ENCODE results near the gene KRTAP10-2.
"Not testable (repeated sequence)": the region's sequence is repeated elsewhere in the genome, so short reads cannot be mapped to it uniquely, and the experiment has no call there.

KRTAP10-2 gene

DNA sequence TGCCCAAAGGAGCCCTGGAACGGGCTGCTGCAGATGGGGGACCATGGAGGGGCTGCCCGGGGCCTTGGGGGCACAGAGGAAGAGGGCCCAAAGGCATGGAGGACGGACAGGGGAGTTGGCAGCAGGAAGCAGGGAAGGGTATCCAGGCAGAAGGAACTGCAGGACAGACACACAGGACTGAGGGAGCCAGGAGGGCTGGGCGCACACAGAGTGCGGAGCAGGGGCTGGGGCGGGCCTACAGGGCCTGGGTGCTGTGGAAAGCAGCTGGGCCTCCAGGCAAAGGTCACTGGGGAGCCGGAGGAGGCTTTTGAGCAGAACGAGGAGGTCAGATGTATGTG lies 39.4 kb downstream of the KRTAP10-2 start:
- DNase-seq = no peak

DNA sequence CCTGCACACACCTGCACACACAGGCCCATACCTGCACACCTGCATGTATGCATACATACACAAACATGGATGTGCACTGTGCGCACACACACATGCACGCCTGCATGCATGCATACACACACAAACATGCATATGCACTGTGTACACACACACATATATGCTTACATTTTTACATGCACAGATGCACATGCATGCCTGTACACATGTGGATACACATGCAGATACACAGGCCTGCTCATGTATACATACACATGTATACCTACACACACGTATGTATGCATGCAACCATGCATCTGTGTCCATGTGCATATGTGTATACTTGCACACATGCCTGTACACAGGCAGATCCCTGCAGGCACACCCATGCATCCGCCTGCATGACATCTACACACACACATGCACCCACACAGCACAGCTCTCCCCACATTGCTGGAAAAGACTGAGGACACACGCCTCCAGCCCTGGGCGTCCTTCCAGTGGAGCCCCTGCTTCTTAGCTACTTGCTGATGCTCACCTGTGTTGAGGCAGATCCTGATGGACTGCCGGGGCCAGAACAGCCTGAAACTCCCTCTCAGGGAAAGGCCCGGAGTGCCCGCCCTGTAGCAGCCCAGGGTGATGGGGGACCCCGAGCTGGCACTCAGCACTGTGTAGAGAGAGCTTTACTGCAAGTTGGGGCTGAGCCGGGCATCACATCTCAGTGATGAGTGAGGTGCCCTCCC lies 39.9 kb downstream of the KRTAP10-2 start:
- DNase-seq = no peak

DNA sequence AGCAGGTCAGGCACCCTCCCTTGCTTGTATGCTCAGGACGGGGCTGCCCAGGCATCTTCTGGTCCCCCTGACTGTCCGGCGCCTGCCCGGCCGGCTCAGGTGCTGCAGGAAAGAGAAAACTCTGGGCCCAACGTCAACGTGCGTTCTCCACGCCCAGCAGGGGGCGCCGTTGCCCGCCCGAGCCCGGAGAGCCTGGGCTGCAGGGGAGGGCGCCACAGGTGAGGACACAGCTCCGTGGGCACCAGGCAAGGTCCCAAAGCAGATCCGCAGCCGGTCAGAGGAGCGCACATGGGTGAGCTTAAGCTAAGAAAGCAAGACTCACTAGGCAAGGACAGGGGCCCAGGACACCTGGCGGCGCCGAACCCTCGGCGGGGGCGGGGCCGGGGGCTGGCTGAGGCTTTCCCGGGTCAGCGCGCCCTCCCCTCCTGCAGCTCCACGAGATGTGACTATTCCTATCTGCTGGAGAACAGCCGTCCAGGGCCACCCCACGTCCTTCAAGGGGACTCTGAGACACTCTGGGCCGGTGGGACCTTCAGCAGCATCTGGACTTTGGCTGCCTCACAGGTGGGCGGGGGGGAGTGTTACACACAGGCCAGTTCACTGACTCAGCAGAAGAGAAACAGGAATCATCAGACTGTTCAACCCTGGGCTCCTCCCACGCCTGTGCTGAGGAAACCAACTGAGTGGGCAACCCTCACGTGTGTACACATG lies 40.6 kb downstream of the KRTAP10-2 start:
- no peak for DNase-seq

DNA sequence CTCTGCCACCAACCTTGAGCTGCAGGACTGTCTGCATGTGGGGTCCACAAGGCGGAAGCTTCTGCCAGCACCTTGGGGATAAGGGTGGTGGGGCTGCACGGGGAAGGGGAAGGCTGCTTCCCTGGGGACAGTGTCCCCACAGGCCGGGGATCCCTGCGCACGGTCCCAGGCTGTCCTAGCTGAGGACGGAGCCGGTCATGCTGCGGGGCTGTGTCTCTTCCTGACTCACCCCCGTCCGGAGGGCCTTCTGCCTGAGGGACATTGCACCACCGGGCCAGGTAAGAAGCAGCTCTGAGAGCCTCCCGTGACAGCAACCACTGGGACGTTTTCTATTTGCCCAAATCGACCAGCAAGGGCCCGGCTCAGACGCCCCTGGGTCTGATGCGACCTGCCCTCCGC lies 41.2 kb downstream of the KRTAP10-2 start:
- DNase-seq = no peak

DNA sequence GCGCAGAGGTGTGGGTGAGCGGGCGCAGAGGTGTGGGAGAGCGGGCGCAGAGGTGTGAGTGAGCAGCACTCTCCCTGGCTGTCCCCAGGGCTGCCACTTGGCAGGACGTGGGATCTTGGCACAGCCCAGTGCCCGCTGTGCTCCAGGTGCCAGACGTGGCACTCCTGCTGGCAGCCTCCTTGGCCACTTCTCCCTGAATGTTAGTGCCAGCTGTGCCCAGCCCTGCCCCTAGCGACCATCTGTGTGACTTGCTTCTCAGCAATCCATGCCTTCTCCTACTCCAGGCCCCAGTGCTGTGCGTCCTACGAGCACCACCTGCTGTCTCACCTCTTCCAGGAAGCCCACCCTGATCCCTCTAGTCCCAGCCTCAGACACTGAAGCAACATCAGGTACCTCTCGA lies 41.8 kb downstream of the KRTAP10-2 start:
- DNase-seq = no peak

DNA sequence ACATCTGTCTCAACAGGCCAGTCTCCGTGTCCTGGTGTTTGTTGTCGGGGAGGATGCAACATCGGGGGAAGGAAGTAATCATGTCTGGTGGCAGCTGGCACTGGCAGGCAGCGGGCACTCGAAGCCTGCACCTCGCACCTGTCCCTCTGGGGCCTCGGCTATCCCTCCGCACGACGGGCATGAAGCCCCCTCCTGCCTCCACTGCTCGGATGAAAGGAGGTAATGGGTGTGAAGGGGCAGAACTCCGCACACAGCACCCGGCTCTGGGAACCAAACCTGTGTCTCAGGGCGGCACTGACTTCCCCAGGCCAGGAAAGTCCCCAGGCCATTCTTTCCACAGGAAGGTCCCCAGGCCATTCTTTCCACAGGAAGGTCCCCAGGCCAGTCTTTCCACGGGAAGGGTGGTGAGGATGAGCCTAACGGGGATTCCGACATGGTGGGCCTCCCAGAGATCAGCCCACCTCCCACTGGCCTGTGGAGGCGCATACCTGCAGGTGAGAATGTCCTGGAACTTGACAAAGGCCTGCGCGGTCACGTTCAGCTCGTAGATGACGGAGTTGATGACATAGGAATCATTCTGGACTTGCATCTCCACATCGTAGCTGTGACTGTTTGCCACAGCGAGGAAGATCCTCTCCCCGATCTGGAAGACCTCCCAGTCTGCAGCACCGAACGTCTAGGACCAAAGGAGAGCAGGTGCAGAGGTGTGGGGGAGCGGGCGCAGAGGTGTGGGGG lies 42.4 kb downstream of the KRTAP10-2 start:
- no peak for DNase-seq

DNA sequence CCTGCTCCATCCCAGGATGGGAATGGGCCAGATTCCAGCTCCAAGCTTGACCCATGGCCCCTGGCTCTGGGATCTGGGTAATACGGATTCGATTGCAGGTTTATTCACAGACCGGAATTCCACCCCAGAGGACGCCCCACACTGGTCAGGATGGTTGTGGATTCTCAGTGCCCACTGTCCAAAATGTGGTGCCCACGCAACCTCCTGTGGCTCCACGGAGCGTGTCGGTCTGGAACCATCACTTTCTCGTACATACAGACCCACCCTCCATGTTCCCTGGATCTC lies 42.9 kb downstream of the KRTAP10-2 start:
- no peak for DNase-seq

DNA sequence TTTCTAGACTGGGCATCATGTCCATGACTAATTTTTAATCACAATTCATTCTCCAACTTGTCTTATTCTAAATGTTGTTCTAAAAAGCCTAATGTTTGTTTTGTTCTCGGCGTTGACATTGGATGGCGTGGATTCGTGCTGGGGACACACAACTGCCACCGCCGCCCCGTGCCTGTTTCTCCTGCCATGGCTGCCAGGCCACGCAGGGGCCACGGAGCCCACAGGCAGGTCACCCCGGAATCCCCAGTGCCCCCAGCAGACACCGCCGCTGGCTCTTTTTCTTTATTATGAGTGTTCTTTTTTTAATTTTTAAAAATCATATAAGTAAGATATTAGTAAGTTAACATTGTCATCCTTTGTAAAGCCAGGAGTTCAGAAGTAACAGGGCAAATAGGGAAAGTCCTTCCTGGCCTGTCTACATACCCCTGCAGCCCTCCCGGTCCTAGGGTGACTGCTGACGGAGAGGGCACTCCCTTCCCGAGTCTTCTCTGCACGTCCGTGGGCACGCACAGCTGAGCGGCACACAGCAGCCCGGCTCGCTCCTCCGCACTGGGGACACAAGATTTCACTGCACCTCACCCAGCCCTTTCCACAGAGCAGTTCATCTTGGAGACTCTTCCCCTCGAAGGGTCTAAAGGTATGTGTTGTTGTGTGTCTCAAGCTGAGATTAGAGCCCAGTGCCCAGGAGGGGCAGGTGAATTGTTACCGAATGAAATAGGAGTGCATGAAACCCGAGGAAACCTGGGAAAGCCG lies 43.5 kb downstream of the KRTAP10-2 start:
- no peak for DNase-seq

DNA sequence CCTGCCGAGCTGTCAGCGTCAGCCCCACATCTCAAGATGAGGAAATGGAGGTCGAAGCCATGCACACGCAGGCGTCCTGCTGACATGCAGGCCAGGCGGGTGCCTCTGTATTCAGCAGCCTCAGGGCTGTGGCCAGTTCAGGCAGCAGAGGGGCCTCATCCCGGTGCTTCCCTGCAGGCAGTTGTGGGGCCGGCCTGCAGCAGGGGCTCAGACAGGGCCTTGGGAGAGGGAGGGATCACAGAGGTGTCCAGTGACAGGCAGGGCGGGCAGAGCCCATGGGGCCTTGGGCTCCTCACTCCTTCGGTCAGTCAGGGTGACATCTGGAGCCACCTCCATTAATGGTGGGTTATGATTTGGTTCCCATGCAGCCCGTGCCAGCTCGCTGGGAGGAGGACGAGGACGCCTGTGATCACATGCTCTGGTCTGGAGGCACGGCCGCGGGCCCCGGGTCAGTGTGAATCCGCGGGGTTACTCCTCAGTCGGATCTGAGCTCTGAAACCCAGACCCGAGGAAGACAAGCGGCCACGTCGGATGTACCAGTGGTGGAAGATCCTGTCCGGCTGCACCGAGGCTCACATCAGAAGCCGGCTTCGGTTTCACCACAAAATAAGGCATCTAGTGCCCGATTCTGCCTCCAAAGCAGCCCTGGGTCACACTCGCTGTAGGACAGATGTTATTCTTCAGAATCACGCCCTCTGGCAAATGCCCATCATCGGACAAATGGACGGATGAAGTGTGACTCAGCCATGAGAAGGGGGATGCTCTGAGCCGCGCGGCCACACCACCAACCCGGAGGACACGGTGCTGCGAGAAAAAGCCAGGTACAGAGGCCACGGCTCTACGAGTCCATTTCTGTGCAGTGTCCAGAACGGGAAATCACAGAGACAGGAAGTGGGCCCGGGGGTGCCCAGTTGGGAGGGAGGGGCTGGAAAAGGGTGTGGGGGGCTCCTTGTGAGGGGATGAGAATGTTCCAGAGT lies 44.7 kb downstream of the KRTAP10-2 start:
- no peak for DNase-seq

DNA sequence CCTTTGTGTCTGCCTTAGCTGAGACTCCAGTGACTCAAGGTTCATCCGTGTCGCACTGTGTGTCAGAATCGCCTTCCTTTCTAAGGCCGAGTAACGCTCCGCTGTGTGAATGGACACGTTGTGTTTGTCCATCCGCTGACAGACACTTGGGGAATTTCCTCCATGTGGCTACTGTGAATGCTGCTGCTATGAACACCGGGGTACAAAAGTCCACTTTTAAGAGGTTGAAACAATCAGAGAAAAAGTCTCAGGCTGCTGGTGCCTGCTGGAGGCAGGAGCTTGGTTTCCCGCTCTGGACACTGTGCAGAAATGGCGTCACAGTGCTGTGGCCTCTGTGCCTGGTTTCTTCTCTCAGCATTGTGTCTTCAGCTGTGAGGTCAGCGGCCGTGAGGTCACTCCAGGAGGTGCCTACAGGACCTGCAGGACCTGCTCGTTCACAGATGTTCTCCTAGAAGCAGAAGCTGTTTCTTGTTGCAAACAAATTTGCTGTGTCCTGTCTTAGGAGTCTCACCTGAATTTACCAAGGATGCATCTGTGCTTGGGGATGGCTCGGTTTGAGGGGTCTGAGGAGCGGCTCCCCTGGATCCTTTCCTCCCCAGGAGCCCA lies 45.5 kb downstream of the KRTAP10-2 start:
- DNase-seq = no peak

DNA sequence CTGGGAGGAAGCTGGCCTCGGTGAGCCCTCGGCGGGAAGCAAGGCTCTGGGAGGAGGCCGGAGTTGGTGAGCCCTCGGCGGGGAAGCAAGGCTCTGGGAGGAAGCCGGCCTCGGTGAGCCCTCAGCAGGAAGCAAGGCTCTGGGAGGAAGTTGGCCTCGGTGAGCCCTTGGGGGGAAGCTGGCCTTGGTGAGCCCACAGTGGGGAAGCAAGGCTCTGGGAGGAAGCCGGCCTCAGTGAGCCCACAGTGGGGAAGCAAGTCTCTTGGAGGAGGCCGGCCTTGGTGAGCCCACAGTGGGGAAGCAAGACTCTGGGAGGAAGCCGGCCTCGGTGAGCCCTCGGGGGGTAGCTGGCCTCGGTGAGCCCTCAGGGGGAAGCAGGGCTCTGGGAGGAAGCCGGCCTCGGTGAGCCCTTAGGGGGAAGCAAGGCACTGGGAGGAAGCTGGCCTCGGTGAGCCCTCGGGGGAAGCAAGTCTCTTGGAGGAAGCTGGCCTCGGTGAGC lies 47.4 kb downstream of the KRTAP10-2 start:
- peak; percentile 14 for DNase-seq

DNA sequence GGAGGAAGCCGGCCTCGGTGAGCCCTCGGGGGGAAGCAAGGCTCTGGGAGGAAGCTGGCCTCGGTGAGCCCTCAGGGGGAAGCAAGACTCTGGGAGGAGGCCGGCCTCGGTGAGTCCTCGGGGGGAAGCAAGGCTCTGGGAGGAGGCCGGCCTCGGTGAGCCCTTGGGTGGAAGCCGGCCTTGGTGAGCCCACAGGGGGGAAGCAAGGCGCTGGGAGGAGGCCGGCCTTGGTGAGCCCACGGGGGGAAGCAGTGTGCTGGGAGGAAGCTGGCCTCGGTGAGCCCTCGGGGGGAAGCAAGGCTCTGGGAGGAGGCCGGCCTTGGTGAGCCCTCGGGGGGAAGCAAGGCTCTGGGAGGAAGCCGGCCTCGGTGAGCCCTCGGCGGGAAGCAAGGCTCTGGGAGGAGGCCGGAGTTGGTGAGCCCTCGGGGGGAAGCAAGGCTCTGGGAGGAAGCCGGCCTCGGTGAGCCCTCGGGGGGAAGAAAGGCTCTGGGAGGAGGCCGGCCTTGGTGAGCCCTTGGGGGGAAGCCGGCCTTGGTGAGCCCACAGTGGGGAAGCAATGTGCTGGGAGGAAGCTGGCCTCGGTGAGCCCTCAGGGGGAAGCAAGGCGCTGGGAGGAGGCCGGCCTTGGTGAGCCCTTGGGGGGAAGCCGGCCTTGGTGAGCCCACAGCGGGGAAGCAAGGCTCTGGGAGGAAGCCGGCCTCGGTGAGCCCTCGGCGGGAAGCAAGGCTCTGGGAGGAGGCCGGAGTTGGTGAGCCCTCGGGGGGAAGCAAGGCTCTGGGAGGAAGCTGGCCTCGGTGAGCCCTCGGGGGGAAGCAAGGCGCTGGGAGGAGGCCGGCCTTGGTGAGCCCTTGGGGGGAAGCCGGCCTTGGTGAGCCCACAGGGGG lies 48.1 kb downstream of the KRTAP10-2 start:
- not testable (repeated sequence) for DNase-seq

DNA sequence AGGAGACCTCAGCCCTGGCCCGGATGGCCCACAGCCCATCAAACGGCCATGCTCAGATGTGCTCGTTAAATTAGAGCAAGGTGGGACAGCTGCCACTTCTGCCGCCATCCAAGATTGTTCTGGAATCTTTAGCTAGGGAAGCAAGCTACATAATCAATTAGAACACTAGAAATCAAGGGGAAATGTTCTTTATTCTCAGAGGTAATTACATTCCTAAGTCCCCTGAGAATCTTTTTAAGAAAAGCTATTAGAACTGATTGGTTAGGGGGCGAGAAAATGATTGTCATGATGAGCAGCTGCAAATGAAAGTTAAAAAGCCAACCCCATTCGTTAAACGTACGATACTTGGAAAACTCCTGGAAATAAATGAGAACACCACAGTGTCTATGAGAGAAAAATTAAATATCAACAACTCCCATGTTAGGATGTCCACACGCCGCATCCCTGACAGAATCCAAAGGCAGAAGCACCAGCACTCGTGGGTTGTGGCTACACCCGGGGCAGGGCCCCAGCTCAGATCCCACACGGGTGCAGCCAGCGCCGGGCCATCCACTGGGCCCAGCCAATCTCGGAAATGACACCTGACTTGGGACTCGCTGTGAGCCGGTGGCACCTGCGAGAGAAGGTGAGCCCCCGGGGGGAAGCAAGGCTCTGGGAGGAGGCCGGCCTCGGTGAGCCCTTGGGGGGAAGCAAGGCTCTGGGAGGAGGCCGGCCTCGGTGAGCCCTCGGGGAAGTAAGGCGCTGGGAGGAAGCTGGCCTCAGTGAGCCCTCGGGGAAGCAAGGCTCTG lies 48.9 kb downstream of the KRTAP10-2 start:
- no peak for DNase-seq

All from MV-4-11 (cell line).